Endothelial cell of umbilical vein (primary cell): ENCODE measurements around the gene SUMO2. TPM values are rescaled to one million over a fixed set of nuclear protein-coding genes. Genes with fewer than 3 reads are reported as not detected.

Experiments
- BruUV-seq: library from RNA; stranded (reverse); fragments of 400-500 nt; replicated peaks from 2 replicates; lab custom pipeline; 2021; lab: Mats Ljungman, UMichigan
- CTCF ChIA-PET: fragments of 300-600, 350-600 bp; sonication (Branson Sonifier 250); formaldehyde crosslinking; loops from one replicate; lab custom pipeline; 2021; ENCODE audit warnings: antibody characterized with exemption, inconsistent platforms; lab: Charles Lee
- POLR2A ChIA-PET: fragments of 300-600, 350-600 bp; sonication (Branson Sonifier 250); formaldehyde crosslinking; loops from one replicate; lab custom pipeline; 2021; ENCODE audit warnings: antibody characterized with exemption, inconsistent platforms; lab: Charles Lee
- DNase-seq: peaks from one replicate; pipeline ENCODE4 v3.0.0-alpha.2; 2011; ENCODE audit warnings: low read depth, low spot score
- FAIRE-seq: peaks from 2 replicates; lab custom pipeline; 2011; peaks lifted over from hg19 to GRCh38; lab: Jason Lieb, UNC
- H2AFZ ChIP-seq: 2 replicates; pipeline ENCODE4 v1.6.0; 2012; ENCODE audit warnings: low read depth, low read length, control low read depth, inconsistent platforms
- H3K27ac ChIP-seq: 2 replicates; pipeline ENCODE4 v1.5.1; 2011; ENCODE audit warnings: low read depth, mild to moderate bottlenecking, control low read depth, low read length, moderate library complexity; ENCODE audit not compliant: insufficient read depth
- H3K27me3 ChIP-seq, 2 experiments: 2 replicates each; pipeline versions ENCODE4 v1.6.0 to v1.6.1; 2011; ENCODE audit warnings: low read length in 2 of 2, mixed read lengths in 1 of 2; ENCODE audit not compliant: control insufficient read depth in 2 of 2, insufficient read depth in 2 of 2
- H3K36me3 ChIP-seq, 2 experiments: 2 replicates in 1 of 2; 3 replicates in 1 of 2; pipeline ENCODE4 v1.5.1; 2011; ENCODE audit warnings: low read length in 2 of 2, mild to moderate bottlenecking in 1 of 2, moderate library complexity in 1 of 2; ENCODE audit not compliant: control insufficient read depth in 2 of 2, insufficient read depth in 2 of 2; ENCODE audit errors: extremely low read depth in 1 of 2
- H3K4me1 ChIP-seq: 3 replicates; pipeline ENCODE4 v1.5.1; 2011; ENCODE audit warnings: mild to moderate bottlenecking, low read length; ENCODE audit not compliant: control insufficient read depth, insufficient read depth; ENCODE audit errors: extremely low read depth
- H3K4me2 ChIP-seq: 2 replicates; pipeline ENCODE4 v1.6.1; 2011; ENCODE audit warnings: low read length, control low read depth, mixed read lengths; ENCODE audit not compliant: insufficient read depth
- H3K4me3 ChIP-seq, 3 experiments: fragments of 200-600 bp in 1 of 3; sonication (generic), shearing (Covaris generic) in 1 of 3; replicated peaks in 1 of 3; 2 replicates each; pipeline ENCODE4 v1.5.1; 2011 to 2016; ENCODE audit warnings: control low read depth in 3 of 3, low read length in 3 of 3, mild to moderate bottlenecking in 2 of 3, inconsistent platforms in 1 of 3, low read depth in 1 of 3, moderate library complexity in 1 of 3; ENCODE audit not compliant: insufficient read depth in 1 of 3
- H3K79me2 ChIP-seq: 2 replicates; pipeline ENCODE4 v1.6.0; 2012; ENCODE audit warnings: low read length, inconsistent platforms; ENCODE audit not compliant: control insufficient read depth, insufficient read depth
- H3K9ac ChIP-seq: replicated peaks from 2 replicates; pipeline ENCODE3; 2011; ENCODE audit warnings: low read length, control low read depth; ENCODE audit not compliant: insufficient read depth; ENCODE audit errors: extremely low read depth
- H3K9me1 ChIP-seq: replicated peaks from 3 replicates; pipeline ENCODE4 v1.6.0; 2011; ENCODE audit warnings: mild to moderate bottlenecking, low read length; ENCODE audit not compliant: control insufficient read depth, insufficient read depth; ENCODE audit errors: extremely low read depth
- H3K9me3 ChIP-seq: replicated peaks from 2 replicates; pipeline ENCODE4 v1.5.1; 2012; ENCODE audit warnings: low read length, inconsistent platforms; ENCODE audit not compliant: control insufficient read depth, insufficient read depth
- H4K20me1 ChIP-seq: replicated peaks from 2 replicates; pipeline ENCODE3; 2011; ENCODE audit warnings: mild to moderate bottlenecking, low read length; ENCODE audit not compliant: control insufficient read depth, insufficient read depth; ENCODE audit errors: extremely low read depth
- CTCF ChIP-seq, 2 donors: IDR thresholded peaks; 1 replicate in 1 of 2; 2 replicates in 1 of 2; pipeline ENCODE4 v1.5.1; 2011; ENCODE audit warnings: low read length in 2 of 2, mild to moderate bottlenecking in 2 of 2, moderate library complexity in 2 of 2, control low read depth in 1 of 2, inconsistent platforms in 1 of 2, low read depth in 1 of 2; ENCODE audit not compliant: insufficient read depth in 1 of 2; ENCODE audit errors: extremely low read depth in 1 of 2
- EZH2 ChIP-seq: IDR thresholded peaks from 2 replicates; pipeline ENCODE4 v1.6.1; 2012; ENCODE audit warnings: borderline replicate concordance, low read depth, mild to moderate bottlenecking, moderate library complexity, low read length, inconsistent platforms; ENCODE audit not compliant: severe bottlenecking
- FOS ChIP-seq: IDR thresholded peaks from 2 replicates; pipeline ENCODE4 v1.6.1; 2011; ENCODE audit warnings: mild to moderate bottlenecking, low read length, moderate library complexity, borderline replicate concordance; ENCODE audit not compliant: insufficient read depth
- GATA2 ChIP-seq: IDR thresholded peaks from 2 replicates; pipeline ENCODE4 v1.7.0; 2011; ENCODE audit warnings: low read depth, mild to moderate bottlenecking, moderate library complexity, mixed read lengths, low read length; ENCODE audit not compliant: insufficient read length, insufficient read depth
- JUN ChIP-seq: IDR thresholded peaks from 2 replicates; pipeline ENCODE4 v1.6.1; 2011; ENCODE audit warnings: borderline replicate concordance, low read depth; ENCODE audit not compliant: insufficient read length, insufficient read depth
- MAX ChIP-seq: IDR thresholded peaks from 2 replicates; pipeline ENCODE4 v1.6.1; 2011; ENCODE audit not compliant: insufficient read depth, insufficient read length
- MYC ChIP-seq: IDR thresholded peaks from one replicate; pipeline ENCODE4 v1.6.1; 2011; ENCODE audit warnings: mild to moderate bottlenecking, low read depth, low read length
- POLR2A ChIP-seq: IDR thresholded peaks from 2 replicates; pipeline ENCODE4 v1.6.1; 2012; ENCODE audit warnings: low read depth, mild to moderate bottlenecking, control low read depth, low read length
- POLR2AphosphoS5 ChIP-seq: IDR thresholded peaks from 2 replicates; pipeline ENCODE4 v1.6.1; 2012; ENCODE audit warnings: low read depth, mild to moderate bottlenecking, control low read depth, low read length, moderate library complexity; ENCODE audit not compliant: insufficient read depth
- dilution Hi-C: fragments of 300-500 bp; cut with MboI; formaldehyde crosslinking; loops from one replicate; pipeline ENCODE4 v1.15.0; 2019; ENCODE audit warnings: low sequenced_read_pairs; ENCODE audit not compliant: extremely low pct_ligation_motif_present
- intact Hi-C: fragments of 100-400 bp; cut with micrococcal nuclease; formaldehyde crosslinking; loops from one replicate; pipeline ENCODE4 v1.10.0; 2022
- polyA plus RNA-seq, 4 experiments: library from polyadenylated mRNA; depleted of rRNA in 3 of 4; stranded (reverse) in 3 of 4; unstranded in 1 of 4; fragments of >200 nt; gene quantifications; 2 replicates each; pipeline versions ENCODE4 v1.2.1 to v1.2.3, GENCODE V29; 2011 to 2012; ENCODE audit warnings: missing spikeins in 1 of 4
- total RNA-seq: library from RNA; stranded (reverse); gene quantifications from 2 replicates; pipeline ENCODE4 v1.2.3, GENCODE V29; 2021

Gene SUMO2
- total and polyA plus RNA-seq, 2 donors (not counting 3 experiments of a cell fraction or from before 2014, with no cell fraction given) = 75.6 to 437 TPM

- Histone ChIP-seq H3K9me1 (no peaks in the 10 kb centered on the region), H3K27me3 (no peaks in the 10 kb centered on the region), H3K36me3 (peaks cover 5 to 42% of the 10 kb centered on the region in 2 experiments), H3K9me3 (no peaks in the 10 kb centered on the region), H3K9ac (no peak overlapping the region), H3K27ac (no peak overlapping the region), H3K79me2 (no peaks in the 10 kb centered on the region), H2AFZ (no peak overlapping the region), H3K4me3 (no peak overlapping the region), H4K20me1 (no peaks in the 10 kb centered on the region), H3K4me2 (no peak overlapping the region), H3K4me1 (no peaks in the 10 kb centered on the region)
- DNase-seq = peak; percentile 57
- no TSS peak for BruUV-seq
- dilution Hi-C loops (no loop called here), intact Hi-C loops (no loop called here)
- no peak for FAIRE-seq
- no peak for TF ChIP-seq CTCF (IDR thresholded peaks at IDR 0.05; ENCODE audit: extremely low read depth in 1 of 2, insufficient read depth in 1 of 2, low read depth in 1 of 2, low read length in 2 of 2)
- no peak for TF ChIP-seq FOS
- TF ChIP-seq POLR2A = no peak
- no peak for TF ChIP-seq EZH2
- POLR2A ChIA-PET = interaction anchor here (0.5 to 0.6 kb wide), 2 partner anchors 16 to 40 kb away, joined by 3 to 4 read pairs; no protein-coding TSS in a partner anchor
- CTCF ChIA-PET = interaction anchor here (0.9 to 2.9 kb wide), 9 partner anchors 12 to 267 kb away, joined by 3 to 20 read pairs (median 4); partner anchors contain the start of gene MIF4GD
Observed at GRCh38 chr17:75228305-75228704, 45.5 kb upstream of the SUMO2 start.

- Histone ChIP-seq H3K9me3 (no peaks in the 10 kb centered on the region), H3K4me2 (no peak overlapping the region), H3K36me3 (peaks cover 5 to 38% of the 10 kb centered on the region in 2 experiments), H3K27me3 (no peaks in the 10 kb centered on the region), H3K79me2 (no peaks in the 10 kb centered on the region), H3K9ac (no peak overlapping the region), H3K27ac (no peak overlapping the region), H3K4me1 (no peaks in the 10 kb centered on the region), H3K4me3 (no peak overlapping the region), H4K20me1 (no peaks in the 10 kb centered on the region), H2AFZ (no peak overlapping the region), H3K9me1 (no peaks in the 10 kb centered on the region)
- CTCF ChIA-PET = interaction anchor here (1.7 to 2.9 kb wide), 3 partner anchors 12 to 114 kb away, joined by 6 to 20 read pairs (median 6); partner anchors contain the start of gene MIF4GD
- dilution Hi-C loops (no loop called here), intact Hi-C loops (no loop called here)
- POLR2A ChIA-PET = interaction anchor here (0.5 kb wide), 1 partner anchor 16 kb away, joined by 3 read pairs; no protein-coding TSS in a partner anchor
- TF ChIP-seq EZH2 (no peak), MAX (no peak), POLR2AphosphoS5 (no peak), POLR2A (no peak), JUN (no peak), FOS (no peak), GATA2 (no peak), MYC (no peak), CTCF (IDR thresholded peaks at IDR 0.05; ENCODE audit: extremely low read depth in 1 of 2, insufficient read depth in 1 of 2, low read depth in 1 of 2, low read length in 2 of 2) (no peak)
- DNase-seq = no peak
- no peak for FAIRE-seq
- BruUV-seq = no TSS peak
Observed at GRCh38 chr17:75227729-75228128, 45.0 kb upstream of the SUMO2 start.
